Embryonic facial prominence (tissue), 1 donor: ENCODE results near the gene FGD2.
"Not testable (repeated sequence)": the region's sequence is repeated elsewhere in the genome, so short reads cannot be mapped to it uniquely, and the experiment has no call there.

Experiments used
- DNase-seq: peaks from one replicate; pipeline ENCODE4 v3.0.0-alpha.2; 2016; ENCODE audit errors: extremely low spot score

FGD2 gene

GRCh38 chr6:36990401-36990800, 15.1 kb upstream of the FGD2 start:
- not testable (repeated sequence) for DNase-seq

- no peak for DNase-seq
Observed at GRCh38 chr6:36997811-36998722, 7.4 kb upstream of the FGD2 start.

DNA sequence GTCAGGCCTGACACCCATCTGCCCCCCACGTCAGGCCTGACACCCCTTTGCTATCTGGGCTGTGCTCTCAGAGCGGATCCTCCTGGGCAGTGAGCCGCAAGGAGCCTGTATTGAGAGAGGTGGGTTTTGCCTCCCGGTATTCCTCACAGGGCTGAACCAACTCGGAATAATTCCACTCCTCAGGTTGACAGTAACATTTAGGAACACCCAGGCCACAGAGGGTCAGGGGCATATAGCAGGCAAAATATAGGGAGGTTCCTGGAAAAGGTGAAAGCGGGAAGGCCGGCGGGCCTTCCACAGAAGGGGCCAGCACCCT, 6.8 kb upstream of the FGD2 start:
- no peak for DNase-seq

GRCh38 chr6:36999061-36999750, 6.2 kb upstream of the FGD2 start:
- no peak for DNase-seq

GRCh38 chr6:36999751-37000125, 5.7 kb upstream of the FGD2 start:
- DNase-seq, result no peak

GRCh38 chr6:37004044-37004980, 1.1 kb upstream of the FGD2 start:
- DNase-seq, result no peak

DNA sequence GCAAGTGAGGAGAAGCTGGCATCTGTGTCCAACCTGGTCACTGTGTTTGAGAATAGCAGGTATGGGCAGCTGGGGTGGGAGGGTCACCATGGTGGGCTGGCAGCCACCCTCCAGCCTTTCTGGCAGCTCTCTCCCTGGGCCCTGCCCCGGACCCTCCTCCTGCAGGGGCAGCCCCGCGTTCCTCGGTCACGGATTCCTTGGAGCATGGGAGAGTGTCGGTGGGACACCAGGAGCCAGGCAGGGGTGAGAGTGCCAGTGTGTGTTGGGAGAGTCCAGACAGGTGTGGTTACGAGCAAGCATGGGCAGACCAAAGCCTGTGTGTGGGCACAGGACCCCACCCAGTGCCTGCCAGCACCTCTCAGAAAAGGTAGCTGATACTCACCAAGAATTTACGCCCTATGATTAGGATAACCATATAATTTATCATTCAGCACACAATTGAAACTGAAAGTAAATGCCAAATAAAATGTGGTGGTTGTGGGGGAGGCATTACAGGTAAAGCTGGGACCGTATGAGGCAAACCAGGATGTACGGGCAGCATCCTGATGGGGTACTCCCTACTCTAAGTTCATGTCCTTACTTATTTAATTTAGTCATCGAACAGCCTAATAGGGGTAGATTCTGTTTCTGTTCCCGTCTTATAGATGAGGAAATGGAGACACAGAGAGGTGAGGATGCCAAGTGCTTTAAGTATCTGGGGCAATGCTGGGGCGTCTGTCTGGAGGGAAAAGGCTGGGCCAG, 542 bp downstream of the FGD2 start:
- DNase-seq, result no peak

DNA sequence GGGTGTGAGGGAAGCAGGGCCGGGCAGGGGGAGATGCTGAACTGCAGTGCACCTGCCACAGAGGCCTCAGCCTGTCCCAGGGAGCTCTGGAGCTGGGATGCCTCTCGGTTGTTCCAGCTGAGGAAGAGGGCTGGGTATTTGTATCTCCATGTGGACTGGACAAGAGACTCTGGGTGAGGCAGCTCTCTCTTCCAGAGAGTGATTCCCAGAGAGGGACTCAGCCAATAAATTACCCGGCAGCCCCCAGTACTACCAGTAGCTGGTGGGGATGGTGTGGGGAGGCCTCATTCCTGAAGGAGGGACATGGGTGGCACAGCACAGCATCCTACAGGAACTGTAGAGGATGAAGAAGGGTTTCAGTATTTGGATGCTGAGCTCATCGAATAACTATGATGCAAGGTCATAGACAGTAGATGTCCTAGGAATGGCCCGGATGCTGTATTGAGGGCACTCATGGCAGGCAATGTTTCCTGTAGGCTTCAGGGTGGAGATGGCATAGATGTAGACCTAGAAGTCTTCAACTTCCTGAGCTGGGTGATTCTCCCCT, 1.4 kb downstream of the FGD2 start:
- no peak for DNase-seq

GRCh38 chr6:37007340-37008043, 2.0 kb downstream of the FGD2 start:
- DNase-seq, result no peak

GRCh38 chr6:37008484-37009465, 3.3 kb downstream of the FGD2 start:
- no peak for DNase-seq

DNA sequence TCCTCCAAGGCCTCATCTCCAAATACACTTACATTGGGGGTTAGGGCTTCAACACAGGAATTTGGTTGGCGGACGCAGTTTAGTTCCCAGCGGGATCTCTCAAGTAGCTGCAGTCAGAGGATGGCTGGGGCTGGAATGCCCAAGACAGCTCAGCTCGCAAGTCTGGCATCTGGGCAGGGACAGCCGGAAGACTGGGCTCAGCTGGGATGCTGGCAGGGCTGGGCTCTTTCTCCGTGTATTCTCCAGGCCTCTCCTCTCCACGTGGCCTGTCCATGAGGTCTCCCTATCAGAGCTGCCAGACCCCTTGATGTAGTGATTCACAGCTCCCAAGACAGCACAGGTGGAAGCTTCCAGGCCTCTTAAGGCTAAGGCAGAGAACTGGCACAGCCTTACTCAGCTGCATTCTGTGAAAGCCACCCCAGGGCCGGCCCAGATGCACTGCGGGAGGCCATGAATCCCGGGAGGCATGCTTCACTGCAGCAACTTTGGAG, 5.0 kb downstream of the FGD2 start:
- no peak for DNase-seq

- DNase-seq, result no peak
Observed at GRCh38 chr6:37011656-37012378, 6.4 kb downstream of the FGD2 start.

DNA sequence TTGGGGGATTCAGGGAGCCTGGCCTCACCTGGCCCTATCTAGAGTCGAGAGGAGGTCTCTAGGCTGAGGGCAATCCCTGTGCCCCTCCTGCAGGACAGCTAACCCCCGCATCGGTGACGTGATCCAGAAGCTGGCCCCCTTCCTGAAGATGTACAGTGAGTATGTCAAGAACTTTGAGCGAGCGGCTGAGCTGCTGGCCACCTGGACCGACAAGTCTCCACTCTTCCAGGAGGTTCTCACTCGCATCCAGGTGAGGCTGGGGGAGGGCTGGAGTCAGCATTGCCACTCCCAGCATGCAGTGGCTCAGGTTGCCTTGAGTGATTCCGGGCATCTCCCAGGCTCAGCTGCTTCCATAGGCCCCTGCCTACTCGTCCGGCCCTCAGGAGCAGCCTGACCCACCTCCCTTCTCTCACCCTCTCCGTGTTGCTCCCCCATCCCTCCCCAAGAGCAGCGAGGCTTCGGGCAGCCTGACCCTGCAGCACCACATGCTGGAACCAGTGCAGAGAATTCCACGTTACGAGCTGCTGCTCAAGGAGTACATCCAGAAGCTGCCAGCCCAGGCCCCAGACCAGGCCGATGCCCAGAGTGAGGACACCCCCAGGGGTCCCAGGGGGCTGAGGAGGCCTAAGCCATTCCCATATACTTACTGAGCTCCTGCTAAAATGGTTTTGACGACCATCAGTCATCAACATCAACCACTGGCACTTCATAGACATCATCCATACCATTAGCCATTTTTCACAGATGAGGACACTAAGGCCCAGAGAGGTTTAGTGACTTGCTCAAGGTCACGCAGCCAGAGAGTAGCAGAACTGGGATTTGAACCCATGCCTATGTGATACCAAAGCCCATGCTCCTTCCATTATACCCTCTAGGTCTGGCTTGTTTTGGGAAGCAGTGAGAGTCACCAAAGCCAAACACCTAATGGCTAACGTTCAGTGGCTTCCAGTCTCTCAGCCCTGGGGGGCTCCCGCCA, 8.3 kb downstream of the FGD2 start:
- DNase-seq, result no peak

DNA sequence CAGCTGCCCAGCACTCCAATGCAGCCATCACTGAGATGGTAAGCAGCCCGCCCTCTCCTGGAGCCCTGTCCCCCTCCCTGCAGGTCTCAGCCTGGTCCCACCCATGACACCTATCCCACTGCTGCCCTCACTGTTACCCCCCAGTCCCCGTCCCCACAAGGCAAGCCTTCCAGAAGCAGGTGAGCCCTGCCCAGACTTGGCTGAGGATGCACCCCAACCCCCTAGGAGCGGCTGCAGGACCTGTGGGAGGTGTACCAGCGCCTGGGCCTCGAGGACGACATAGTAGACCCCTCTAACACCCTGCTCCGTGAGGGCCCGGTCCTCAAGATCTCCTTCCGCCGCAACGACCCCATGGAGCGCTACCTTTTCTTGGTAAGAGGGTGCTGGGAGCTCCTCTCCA, 9.2 kb downstream of the FGD2 start:
- DNase-seq, result no peak

- no peak for DNase-seq
Observed at GRCh38 chr6:37015532-37015931, 10.1 kb downstream of the FGD2 start.

- no peak for DNase-seq
Observed at GRCh38 chr6:37016995-37017394, 11.5 kb downstream of the FGD2 start.

DNA sequence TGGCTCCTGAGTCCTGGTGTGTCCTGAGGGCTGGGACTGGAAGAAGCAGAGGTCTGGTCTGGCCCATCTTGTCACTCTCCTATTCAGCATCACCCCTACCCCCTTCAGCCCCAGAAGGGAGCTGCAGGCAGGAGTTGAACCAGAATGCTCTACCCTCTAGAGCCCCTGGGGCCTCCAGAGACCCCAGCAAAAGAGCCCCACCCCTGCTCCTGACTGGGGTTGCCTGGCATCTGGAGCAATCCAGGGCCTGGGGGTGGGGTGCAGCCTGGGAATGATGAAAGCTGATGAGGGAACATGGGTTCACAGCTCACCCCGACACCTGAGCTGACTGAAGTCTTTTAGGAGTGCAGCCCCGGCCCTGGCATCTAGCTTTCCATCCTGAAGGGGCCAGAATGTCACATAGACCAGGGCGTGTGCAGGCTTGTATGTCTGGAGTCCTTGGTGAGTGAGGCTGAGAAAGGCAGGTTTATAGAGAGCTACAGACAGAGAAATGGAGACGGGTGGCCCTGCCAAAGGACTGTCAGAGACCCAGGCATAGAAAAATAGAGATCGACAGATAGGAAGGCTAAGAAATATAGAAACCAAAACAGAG, 12.2 kb downstream of the FGD2 start:
- no peak for DNase-seq
